ELR (cell line): Measurements from ENCODE around the gene MANBA.
"Not testable (repeated sequence)": the region's sequence is repeated elsewhere in the genome, so short reads cannot be mapped to it uniquely, and the experiment has no call there.

ENCODE experiments used
- DNase-seq: peaks from one replicate; pipeline ENCODE4 v3.0.0-alpha.2; 2015; ENCODE audit warnings: low read depth

The MANBA gene

GRCh38 chr4:102722740-102723139 is 38.0 kb downstream of the MANBA start:
- DNase-seq = no peak

- not testable (repeated sequence) for DNase-seq
Observed at GRCh38 chr4:102718833-102719575, 41.8 kb downstream of the MANBA start.

- DNase-seq = peak; percentile 23
Observed at GRCh38 chr4:102717448-102718092, 43.2 kb downstream of the MANBA start.

GRCh38 chr4:102715057-102715456 is 45.7 kb downstream of the MANBA start:
- no peak for DNase-seq

- not testable (repeated sequence) for DNase-seq
Observed at GRCh38 chr4:102713774-102714173, 47.0 kb downstream of the MANBA start.

- peak; percentile 58 for DNase-seq
Observed at GRCh38 chr4:102713096-102713495, 47.7 kb downstream of the MANBA start.

GRCh38 chr4:102710986-102711385 is 49.8 kb downstream of the MANBA start:
- DNase-seq = no peak

- DNase-seq = not testable (repeated sequence)
Observed at GRCh38 chr4:102709060-102709459, 51.7 kb downstream of the MANBA start.

GRCh38 chr4:102707150-102707549 is 53.6 kb downstream of the MANBA start:
- DNase-seq = no peak

- no peak for DNase-seq
Observed at GRCh38 chr4:102705391-102705935, 55.3 kb downstream of the MANBA start.

- DNase-seq = no peak
Observed at GRCh38 chr4:102696758-102697157, 64.0 kb downstream of the MANBA start.

GRCh38 chr4:102694791-102695190 is 66.0 kb downstream of the MANBA start:
- no peak for DNase-seq

GRCh38 chr4:102693861-102694260 is 66.9 kb downstream of the MANBA start:
- DNase-seq = no peak

GRCh38 chr4:102693262-102693850 is 67.4 kb downstream of the MANBA start:
- peak; percentile 46 for DNase-seq

GRCh38 chr4:102692474-102692873 is 68.3 kb downstream of the MANBA start:
- no peak for DNase-seq

- peak; percentile 23 for DNase-seq
Observed at GRCh38 chr4:102687982-102688433, 72.8 kb downstream of the MANBA start.

GRCh38 chr4:102687373-102687981 is 73.3 kb downstream of the MANBA start:
- peak; percentile 23 for DNase-seq

GRCh38 chr4:102685768-102686167 is 75.0 kb downstream of the MANBA start:
- no peak for DNase-seq

GRCh38 chr4:102684610-102685052 is 76.1 kb downstream of the MANBA start:
- DNase-seq = peak; percentile 69

GRCh38 chr4:102683881-102684609 is 76.7 kb downstream of the MANBA start:
- DNase-seq = no peak

- DNase-seq = no peak
Observed at GRCh38 chr4:102678695-102679335, 82.0 kb downstream of the MANBA start.
